Raji (cell line): ENCODE results near the gene CACNA1S.

Experiments
- POLR2A ChIP-seq: IDR thresholded peaks from 2 replicates; pipeline ENCODE4 v1.6.1; 2011; ENCODE audit warnings: low read depth, low read length, control low read depth; ENCODE audit not compliant: insufficient read depth

Gene CACNA1S

DNA sequence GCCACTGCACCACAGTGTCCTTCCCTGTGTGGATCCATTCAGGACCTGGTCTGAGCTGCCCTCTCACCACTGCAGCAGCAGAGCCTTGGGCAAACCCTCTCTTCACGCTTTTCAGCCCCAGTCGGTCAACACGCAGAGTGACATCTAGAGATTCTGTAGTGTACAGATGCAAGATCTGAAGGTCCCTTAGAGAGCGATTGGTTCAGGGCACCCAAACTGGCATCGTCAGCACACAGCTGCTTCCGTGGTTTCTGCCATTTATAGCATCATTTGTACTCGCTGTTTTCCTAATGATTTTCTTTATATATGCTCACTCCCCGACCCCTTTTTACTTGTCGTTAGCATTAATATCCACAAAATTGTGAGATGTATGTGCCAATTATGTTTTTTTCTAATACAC is 16.2 kb upstream of the CACNA1S start:
- TF ChIP-seq POLR2A: no peak

DNA sequence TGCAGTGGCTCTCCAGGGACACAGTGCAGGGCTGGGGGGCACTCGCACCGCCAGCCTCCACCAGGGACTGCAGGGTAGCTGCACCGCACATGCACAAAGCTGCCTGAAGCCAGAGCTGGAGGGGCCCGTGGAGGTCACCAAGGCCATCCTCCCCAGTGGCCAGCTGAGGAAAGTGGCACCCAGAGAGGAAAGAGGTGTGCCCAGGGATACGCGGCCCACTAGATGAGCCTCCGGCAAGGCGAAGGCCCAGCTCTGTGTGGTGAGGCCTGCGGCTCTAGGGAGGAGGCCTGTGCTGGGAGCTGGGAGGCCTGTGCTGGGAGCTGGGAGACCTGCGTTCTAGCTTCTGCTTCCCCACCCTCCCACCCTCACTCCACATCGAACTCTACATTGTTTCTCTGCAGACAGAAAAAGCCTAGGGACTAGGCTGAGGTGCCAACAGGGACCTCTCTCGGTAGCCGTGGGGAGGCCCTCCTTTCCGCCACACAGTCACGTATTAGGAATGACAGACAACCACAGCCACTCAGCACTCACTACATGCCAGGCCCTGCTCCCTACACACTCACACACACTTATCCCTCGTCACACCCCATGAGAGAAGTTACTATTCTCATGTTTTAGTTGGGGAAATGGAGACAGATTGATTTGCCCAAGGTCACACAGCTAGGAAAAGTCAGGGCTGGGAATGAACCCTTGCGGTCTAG is 15.7 kb upstream of the CACNA1S start:
- no peak for TF ChIP-seq POLR2A

DNA sequence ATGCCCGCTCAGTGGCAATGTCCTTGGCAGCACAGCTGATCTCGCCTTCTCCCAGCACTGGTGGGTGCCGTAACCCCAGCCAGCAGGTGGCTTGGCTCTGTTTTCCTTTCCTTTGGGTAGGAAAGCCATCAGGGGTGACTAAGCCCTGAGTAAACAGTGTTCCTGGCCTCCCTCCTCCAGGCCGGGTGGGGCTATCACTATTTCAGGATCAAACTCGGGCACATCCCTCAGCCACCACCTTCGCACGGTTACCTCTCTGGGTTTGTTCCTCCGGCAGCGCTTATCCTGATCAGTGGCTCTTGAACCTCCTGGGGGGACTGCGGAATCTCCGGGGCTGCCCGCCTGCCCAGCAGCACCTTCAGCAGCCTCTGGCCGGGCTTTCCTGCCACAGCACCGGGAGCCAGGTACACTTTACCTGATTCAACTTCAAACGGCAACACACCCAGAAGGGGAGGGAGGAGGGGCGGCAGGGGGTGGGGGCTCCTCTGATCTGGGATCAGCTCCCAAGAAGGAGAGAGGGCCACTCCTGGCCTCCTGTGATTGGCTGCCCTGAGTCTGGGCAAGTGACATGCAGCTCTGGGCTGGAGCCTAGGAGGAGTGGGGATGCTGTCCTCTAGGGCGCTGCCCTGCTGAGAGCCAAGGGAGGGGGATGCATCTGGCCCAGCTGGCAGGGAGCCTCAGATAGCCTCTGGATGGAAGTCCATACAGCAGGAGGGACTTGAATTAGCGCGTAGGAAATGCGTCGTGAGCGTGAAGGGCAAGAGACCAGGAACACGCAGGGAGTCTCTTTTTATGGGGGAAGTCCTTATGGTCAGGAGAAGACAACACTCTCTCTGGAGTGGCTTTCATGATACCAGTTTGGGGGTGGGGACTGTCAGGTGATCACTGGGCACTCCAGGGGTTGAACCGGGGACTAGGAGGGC is 14.9 kb upstream of the CACNA1S start, which contains the start of gene ASCL5:
Gene ASCL5, minus strand, starts transcription at position 353 of the 923 bp plus-strand sequence. CDS start 11,812 bp downstream, outside the sequence.
- no peak for TF ChIP-seq POLR2A

DNA sequence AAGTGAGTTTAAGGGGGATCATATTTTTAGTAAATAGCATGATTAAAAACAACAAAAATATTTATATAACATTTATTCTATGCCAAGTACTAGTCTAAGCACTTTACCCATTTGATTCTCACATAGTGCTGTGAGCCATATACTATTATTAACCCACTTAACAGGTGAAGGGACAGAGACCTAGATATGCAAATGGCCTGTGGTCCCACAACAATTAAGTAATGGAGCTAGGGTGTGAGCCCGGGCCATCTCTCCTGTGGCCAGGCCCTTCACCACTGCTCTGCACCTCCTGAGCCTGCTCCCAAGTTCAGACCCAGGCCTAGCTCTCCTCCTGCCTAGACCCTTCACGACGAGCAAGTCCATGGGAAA is 14.2 kb upstream of the CACNA1S start:
- no peak for TF ChIP-seq POLR2A

DNA sequence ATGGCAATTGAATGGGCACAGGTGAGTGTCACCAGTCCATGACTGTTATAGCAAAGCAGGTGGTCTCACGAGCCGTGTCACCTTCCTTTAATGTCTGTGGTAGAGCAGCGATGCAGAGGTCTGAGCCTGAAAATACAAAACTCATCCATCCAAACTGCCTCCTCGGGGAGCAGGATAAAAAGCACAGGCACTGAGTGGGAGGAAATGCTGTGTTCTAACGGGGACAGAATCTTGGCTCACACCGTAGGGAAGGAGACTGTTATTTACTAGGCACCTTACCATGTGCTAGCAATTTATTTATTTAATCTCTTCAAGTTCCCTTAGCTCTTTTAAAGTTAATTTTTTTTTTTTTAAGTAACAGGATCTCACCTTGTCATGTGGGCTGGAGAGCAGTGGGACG is 13.6 kb upstream of the CACNA1S start:
- no peak for TF ChIP-seq POLR2A

DNA sequence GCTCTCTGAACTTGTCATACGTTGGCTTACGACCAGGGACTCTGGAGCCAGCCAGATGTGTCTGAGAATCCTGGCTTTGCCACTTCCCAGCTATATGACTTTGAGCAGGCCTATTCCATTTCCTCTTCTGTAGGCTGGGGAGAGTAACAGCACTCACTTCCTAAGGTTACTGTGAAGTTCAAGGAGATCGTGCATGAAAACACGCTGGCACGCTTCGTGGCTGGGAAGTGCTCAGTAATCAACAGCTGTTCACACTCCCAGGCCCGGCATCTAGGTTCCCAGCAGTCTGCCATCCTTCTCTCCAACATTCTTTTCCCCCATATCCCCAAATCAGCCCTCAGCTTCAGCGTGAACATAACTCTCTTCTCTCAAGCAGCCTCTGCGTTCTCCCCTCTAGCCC is 12.8 kb upstream of the CACNA1S start:
- no peak for TF ChIP-seq POLR2A

DNA sequence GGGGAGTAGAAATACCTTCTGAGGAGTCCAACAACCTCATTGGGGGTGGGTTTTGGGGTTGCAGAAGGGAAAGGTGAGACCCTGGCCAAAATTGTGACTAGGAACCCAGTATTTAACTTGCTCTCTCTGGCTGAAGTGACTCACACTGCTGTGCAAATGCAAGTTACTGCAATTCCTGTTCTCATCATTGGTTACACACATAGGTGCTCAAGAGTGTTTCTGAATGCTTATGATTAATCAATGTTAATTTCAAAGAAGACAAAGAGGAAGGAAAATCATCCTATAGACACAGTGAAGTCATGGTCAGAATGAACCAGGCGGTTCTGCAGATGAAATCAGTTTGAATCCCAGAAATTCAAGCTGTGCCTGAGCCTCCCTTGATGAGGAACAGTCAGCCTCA is 11.6 kb upstream of the CACNA1S start:
- no peak for TF ChIP-seq POLR2A

DNA sequence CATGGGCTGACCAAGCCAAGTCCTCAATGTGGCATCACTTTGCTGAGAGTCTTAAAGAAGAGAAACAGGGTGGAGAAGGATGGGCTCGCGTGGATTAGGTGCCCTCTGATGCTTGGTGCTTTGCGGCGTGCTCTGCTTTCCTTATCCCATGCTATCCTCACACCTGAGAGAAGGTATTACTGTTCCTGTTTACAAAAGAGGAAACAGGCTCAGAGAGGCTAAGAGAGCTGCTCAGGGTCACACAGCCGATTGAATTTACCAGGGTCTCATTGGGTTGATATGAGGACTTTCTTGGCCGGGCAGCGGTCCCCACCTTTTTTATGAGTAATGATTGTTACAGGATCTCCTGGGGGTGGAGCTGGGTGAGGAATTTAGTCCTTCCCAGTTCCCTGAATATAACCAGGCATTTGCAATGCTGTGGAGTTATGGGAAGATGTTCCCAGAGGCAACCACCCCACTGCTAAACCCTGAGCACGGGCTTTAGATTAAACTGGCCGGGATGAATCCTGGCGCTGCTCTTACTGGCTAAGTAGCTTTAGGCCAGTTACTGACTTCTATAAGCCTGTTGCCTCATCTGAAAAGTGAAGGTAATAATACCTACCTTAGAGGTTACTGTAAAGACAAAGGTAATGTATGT is 10.2 kb upstream of the CACNA1S start:
- no peak for TF ChIP-seq POLR2A

DNA sequence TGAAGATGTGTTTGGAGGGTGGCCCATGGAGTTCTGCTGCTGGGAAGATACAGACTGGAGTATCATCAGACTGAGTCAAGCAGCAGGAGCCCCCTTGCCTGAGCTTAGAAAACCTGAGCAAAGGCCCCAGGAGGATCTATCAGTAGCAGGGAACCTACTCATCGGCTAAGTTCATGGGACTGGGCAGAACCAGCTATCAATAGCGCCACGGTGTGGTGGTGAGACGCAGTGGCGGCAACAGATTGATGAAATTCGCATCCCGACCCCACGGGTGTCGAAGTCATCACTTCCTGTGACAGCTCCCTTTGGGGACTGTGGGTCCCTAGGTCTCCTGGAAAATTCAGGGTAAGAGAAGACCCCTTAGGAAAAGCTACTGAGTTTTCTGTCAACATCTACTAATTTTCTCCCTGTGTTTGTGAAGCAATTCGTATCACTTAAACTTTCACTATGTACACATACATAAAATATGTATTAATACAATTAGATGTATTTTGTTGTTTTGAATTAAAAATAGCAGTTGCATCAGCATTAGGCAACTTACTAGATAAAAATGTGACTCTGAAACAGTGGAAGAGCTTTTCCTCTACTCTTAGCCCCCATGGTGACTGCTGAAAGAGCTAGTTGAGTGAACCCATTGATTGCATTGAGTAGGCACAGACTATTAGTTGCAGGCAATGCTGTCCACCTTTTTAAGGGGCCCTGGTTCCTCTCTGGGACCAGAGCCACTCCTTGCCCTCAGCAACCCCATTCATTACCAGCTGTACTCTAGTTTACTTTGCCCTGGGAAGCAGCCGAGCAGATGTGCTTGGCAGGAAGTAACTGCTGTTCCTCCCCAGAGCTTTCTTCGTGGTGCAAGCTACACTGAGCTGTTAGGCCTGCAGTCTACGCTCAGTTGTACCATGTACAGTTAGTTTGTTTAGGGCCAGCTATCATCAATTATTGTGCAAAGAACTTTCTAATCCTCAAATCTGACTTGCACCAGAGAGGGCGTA is 7.3 kb upstream of the CACNA1S start:
- no peak for TF ChIP-seq POLR2A

DNA sequence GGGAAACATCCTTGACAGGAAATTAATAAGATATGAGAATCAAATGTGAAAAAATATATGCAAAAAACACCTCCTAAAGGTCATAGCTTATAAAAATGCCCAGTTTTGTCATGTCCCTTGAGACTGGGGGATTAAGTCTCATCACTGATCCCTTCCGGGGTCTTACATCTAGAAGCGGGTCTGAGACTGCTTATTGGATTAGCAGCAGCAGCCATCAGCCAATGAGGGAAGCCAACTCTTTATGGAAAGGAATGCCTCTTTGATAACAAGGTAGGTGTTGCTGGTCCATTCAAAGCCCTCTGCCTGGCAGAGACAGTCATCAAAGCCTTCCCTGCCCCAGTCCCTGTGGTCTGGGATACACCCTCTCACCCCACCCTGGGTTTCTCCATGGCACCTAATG is 3.9 kb upstream of the CACNA1S start:
- no peak for TF ChIP-seq POLR2A

DNA sequence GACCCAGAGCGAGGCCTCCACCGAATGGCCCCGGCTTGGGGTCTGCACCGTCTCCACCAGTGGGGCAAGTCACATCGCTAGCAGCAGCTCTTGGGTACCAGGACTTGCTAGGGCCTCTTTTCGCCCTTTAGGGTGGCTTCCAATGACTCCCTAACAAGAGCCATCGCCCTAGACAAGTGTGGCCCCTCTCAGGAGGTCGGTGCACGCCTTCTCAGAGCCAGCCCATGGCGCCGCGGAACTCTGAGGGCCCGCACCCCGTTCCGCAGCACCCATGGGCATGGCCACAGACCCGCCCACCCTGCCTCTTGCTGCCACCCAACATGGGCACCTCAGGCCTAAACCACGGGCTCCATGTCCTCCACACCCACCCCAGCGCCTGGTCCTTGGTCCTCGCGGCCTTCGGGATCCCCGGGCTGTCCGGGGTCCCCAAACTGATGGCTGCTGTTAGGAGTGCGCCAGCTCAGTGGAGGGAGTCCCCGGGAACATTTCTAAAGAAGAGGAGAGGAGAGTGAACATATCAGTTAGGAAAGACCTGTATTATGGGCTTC is 3.2 kb upstream of the CACNA1S start:
- TF ChIP-seq POLR2A: no peak

DNA sequence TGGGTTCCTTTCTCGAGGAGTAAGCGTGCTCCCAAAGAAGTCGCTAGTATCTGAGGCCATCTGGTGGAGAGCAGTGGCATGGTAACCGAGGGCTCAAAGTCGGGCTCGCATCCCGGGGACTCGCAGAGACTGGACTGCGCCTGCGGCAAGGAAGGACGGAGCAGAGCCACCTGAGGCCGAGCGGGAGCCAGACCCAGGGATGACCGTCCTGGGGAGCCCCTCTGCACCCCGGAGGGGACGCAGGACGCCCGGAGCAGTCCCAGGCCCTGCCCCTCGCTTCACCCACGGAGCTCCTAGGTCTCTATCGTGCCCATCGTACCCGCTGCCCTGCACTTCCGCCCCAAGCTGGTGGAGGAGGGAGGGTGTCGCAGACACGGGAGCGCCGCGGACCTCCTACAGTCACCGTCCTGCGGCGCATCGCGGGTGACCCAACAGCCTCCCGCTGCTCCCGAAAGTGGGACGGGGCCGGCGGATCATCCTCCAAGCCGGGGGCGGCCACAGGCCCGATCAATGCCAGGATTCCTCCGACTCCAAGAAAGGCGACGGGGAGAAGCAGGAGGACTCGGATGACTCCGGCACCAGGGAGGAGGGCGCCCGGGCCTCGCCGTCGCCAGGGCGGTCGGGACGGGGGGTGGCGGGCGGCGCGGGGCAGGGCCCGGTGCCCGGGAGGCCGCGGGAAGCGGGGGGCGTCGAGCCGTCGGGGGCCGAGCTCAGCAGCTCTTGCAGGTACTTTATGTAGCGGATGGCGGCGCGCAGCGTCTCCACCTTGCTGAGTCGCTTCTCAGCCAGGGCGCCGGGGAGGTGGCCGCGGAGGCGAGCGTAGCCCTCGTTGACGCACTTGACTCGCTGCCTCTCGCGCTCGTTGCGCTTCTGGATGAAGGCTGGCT is 2.3 kb upstream of the CACNA1S start:
- TF ChIP-seq POLR2A: no peak
